Effector memory CD8-positive, alpha-beta T cell (primary cell): ENCODE data around the gene SYT14.
"Not testable (repeated sequence)": the region's sequence is repeated elsewhere in the genome, so short reads cannot be mapped to it uniquely, and the experiment has no call there.

Experiments
- ATAC-seq: fragments of 150-1000 bp; cut with Tn5 transposase; replicated peaks from 2 replicates; pipeline ENCODE4 v1.10.0; 2021; ENCODE audit warnings: mild to moderate bottlenecking, moderate library complexity
- DNase-seq, 3 experiments: peaks; one replicate each; pipeline ENCODE4 v3.0.0; 2021
- H3K27ac Mint-ChIP-seq, 2 donors: one replicate each; pipeline ENCODE4 v1.8.0; 2022; ENCODE audit warnings: mild to moderate bottlenecking in 2 of 2, mixed read lengths in 2 of 2, moderate library complexity in 2 of 2
- H3K27me3 Mint-ChIP-seq, 2 donors: one replicate each; pipeline ENCODE4 v1.8.0; 2022; ENCODE audit warnings: mixed read lengths in 2 of 2
- H3K36me3 Mint-ChIP-seq: one replicate; pipeline ENCODE4 v1.8.0; 2022; ENCODE audit warnings: mild to moderate bottlenecking, moderate library complexity, mixed read lengths; ENCODE audit not compliant: insufficient read depth
- H3K4me1 Mint-ChIP-seq, 2 donors: one replicate each; pipeline ENCODE4 v1.8.0; 2022; ENCODE audit warnings: low read depth in 2 of 2, mixed read lengths in 2 of 2
- H3K4me3 Mint-ChIP-seq, 2 donors: one replicate each; pipeline ENCODE4 v1.8.0; 2022; ENCODE audit warnings: mild to moderate bottlenecking in 2 of 2, mixed read lengths in 2 of 2, moderate library complexity in 2 of 2
- H3K9me3 Mint-ChIP-seq, 2 donors: one replicate each; pipeline ENCODE4 v1.8.0; 2022; ENCODE audit warnings: mixed read lengths in 2 of 2

The SYT14 gene

DNA sequence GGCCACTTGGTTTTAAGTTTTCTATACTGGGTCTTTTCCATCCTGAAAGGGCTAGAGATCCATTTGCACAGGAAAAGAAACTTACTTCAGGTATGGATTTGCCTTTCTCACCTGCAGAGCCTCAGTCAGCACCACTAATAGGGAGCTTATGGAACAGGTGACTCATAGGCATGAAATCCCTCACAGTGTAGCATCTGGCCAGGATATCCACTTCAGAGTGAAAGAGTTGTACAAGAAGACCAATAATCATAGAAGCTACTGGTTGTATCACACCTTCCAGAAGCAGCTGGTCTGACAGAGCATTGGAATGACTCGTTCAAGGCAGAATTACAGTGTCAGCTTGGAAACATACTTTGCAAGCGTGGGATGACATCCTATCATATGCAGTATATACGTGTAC is 26.3 kb upstream of the SYT14 start:
- ATAC-seq (no peak), DNase-seq (no peak)
- H3K4me3 Mint-ChIP-seq, result no peak overlapping the region
- no peaks in the 10 kb centered on the region for H3K9me3 Mint-ChIP-seq
- H3K4me1 Mint-ChIP-seq, result no peaks in the 10 kb centered on the region
- H3K27ac Mint-ChIP-seq, result no peak overlapping the region
- no peaks in the 10 kb centered on the region for H3K36me3 Mint-ChIP-seq
- H3K27me3 Mint-ChIP-seq, result no peaks in the 10 kb centered on the region

DNA sequence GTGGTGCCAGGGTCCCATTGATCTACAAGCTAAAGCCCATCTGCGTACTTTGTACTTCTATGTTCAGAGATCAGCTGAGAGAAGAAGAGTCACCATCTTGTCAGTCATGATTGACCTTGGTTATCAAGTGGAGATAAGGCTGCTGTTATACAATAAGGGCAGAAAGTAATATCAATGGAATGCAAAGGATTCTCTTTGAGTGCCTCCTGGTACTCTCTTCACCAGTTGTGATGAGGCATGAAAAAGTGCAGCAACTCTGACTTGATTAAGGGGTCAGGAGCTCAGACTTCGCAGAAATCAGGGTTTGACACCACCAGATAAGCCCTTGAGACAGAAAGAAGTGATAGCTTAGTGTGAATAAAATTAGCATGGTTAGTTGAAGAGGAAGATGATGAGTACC is 25.7 kb upstream of the SYT14 start:
- Mint-ChIP-seq H3K36me3 (no peaks in the 10 kb centered on the region), H3K27ac (no peak overlapping the region), H3K27me3 (no peaks in the 10 kb centered on the region), H3K9me3 (no peaks in the 10 kb centered on the region), H3K4me3 (no peak overlapping the region), H3K4me1 (no peaks in the 10 kb centered on the region)
- DNase-seq, result no peak
- ATAC-seq, result no peak

DNA sequence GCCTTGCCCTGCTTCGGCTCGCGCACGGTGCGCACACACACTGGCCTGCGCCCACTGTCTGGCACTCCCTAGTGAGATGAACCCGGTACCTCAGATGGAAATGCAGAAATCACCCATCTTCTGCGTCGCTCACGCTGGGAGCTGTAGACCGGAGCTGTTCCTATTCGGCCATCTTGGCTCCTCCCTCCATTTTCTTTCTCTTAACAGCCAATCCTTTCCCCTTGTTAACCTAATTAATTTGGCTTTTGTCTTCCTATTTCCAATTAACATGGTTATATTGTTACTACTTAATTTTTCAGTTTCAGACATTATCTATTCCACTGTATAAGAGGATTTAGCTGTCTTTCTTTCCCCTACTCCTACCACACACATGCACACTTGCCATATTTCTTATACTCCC is 18.4 kb upstream of the SYT14 start:
- H3K4me3 Mint-ChIP-seq, H3K27ac Mint-ChIP-seq, ATAC-seq, H3K9me3 Mint-ChIP-seq, H3K27me3 Mint-ChIP-seq, H3K4me1 Mint-ChIP-seq, DNase-seq, H3K36me3 Mint-ChIP-seq: not testable (repeated sequence)

DNA sequence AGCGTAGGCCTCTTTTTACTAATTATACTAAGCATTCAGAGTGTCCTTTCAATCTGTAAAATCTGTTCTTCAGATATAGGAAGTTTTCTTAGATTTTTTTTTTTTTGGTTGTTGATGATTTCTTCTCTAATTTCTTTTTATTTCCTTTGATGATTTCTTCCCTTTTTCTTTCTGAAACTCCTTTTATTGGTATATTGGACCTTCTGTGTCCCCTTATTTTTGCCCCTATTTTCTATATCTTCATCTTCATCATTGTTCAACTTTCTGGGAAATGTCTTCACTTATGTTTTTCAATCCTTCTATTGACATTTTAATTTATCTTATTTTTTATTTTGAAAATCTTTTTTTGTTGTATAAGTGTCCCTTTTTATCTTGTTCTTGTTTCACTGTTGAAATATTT is 17.2 kb upstream of the SYT14 start:
- DNase-seq (no peak), ATAC-seq (no peak)
- peaks cover 4 to 8% of the 10 kb centered on the region in 2 donors for H3K9me3 Mint-ChIP-seq
- no peak overlapping the region for H3K4me3 Mint-ChIP-seq
- H3K27me3 Mint-ChIP-seq, result peaks cover 14 to 20% of the 10 kb centered on the region in 2 donors
- no peak overlapping the region for H3K27ac Mint-ChIP-seq
- no peaks in the 10 kb centered on the region for H3K36me3 Mint-ChIP-seq
- H3K4me1 Mint-ChIP-seq, result no peaks in the 10 kb centered on the region

DNA sequence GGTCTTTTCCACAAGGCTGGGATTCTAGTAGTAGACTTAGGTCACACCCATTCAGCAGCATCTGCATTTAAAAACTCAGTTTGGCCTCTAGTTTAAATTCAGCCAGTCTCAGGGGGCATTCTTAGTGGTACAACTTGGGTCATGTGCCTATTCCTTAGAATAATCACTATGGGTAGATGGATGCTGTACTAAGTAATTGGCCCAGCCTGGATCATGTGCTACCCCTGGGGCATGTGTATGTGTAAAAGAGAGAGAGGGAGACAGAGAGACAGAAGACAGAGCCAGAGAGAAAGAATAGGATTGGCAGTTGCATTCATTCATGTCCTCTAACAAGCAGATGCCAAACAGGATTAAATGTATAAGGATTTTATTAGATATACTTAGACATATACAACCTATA is 13.6 kb upstream of the SYT14 start:
- no peak overlapping the region for H3K4me3 Mint-ChIP-seq
- no peak for DNase-seq
- no peak for ATAC-seq
- peaks cover 4 to 8% of the 10 kb centered on the region in 2 donors for H3K9me3 Mint-ChIP-seq
- H3K4me1 Mint-ChIP-seq, result no peaks in the 10 kb centered on the region
- peaks cover 3% of the 10 kb centered on the region for H3K36me3 Mint-ChIP-seq
- H3K27ac Mint-ChIP-seq, result no peak overlapping the region
- H3K27me3 Mint-ChIP-seq, result peaks cover 25 to 33% of the 10 kb centered on the region in 2 donors

DNA sequence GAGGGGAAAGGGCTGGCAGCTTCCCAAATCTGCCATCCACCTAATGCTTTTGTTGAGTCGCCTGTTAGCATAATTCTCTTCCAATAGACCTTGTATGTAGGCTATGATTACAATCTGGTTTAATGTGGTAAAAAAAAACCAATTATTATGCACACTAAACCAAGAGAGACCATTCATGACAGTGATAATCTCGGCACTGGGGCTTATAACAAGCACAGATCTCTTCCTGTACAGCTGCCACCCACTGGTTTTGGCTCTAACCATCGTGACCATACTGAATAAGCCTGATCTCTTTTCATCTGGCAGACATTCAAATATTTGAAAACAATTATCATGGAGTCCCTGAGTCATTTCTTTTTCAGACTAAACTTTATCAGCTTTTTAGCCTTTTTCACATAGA is 12.0 kb upstream of the SYT14 start:
- no peak overlapping the region for H3K4me3 Mint-ChIP-seq
- ATAC-seq, result no peak
- H3K9me3 Mint-ChIP-seq, result no peaks in the 10 kb centered on the region
- peaks cover 3% of the 10 kb centered on the region for H3K36me3 Mint-ChIP-seq
- H3K27ac Mint-ChIP-seq, result no peak overlapping the region
- no peak for DNase-seq
- no peaks in the 10 kb centered on the region for H3K4me1 Mint-ChIP-seq
- H3K27me3 Mint-ChIP-seq, result peaks cover 20 to 28% of the 10 kb centered on the region in 2 donors

DNA sequence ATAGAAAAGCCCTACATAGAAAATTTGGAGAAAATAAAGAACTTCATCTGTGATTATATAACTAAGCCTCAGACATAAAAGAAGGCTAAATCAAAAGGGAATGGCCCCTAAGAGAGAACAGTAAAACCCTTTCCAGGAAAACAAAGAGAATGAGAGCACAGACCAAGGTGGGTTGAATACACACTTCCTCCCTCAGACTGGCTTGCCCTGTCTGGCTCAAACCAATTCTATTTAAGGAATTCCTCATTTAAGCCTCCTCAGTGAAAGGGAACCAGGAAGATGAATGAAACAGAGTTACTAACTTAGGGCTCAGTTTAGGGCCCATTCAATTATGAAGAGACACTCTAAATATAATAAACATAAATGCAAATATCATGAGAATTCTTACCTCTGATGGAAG is 10.6 kb upstream of the SYT14 start:
- no peak for DNase-seq
- H3K27me3 Mint-ChIP-seq, result peaks cover 31 to 38% of the 10 kb centered on the region in 2 donors
- H3K9me3 Mint-ChIP-seq, result no peaks in the 10 kb centered on the region
- no peak overlapping the region for H3K4me3 Mint-ChIP-seq
- H3K4me1 Mint-ChIP-seq, result no peaks in the 10 kb centered on the region
- peaks cover 3% of the 10 kb centered on the region for H3K36me3 Mint-ChIP-seq
- no peak for ATAC-seq
- no peak overlapping the region for H3K27ac Mint-ChIP-seq

DNA sequence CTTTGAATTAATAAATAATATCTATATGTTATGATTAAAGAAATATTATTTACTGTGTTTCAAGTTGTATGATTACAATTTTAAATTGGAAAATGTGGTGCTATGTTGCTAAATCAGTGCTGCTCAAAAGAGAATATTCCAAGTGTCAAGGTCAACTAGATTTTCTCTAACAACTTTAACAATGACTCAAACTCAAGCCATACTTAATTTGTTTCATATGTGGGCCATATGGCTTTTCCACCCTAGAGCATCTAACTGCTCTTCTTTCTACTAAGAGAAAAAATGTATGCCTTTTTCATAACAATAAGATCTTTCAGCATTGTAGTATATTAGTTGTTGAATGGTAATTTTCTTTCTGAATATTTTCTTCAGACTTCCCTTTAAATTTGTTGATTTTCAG is 8.3 kb upstream of the SYT14 start:
- H3K4me3 Mint-ChIP-seq, result no peak overlapping the region

DNA sequence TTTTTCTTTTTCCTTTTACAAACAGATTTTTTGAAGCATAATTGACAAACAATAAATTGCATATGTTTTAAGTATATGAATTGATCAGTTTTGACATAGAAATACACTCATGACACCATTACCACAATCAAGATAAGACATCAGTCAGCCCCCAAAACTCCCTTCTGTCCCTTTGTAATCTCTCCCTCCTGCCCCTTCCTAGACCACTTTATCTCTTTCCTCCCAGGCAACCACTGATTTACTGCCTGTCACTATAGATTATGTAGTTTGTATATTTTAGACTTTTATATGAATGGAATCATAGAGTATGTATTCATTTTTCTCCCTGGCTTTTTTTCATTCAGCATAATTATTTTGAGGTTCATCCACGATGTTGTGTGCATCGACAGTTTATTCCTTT is 6.9 kb upstream of the SYT14 start:
- Mint-ChIP-seq H3K4me1 (no peaks in the 10 kb centered on the region), H3K27me3 (peaks cover 37 to 45% of the 10 kb centered on the region in 2 donors), H3K27ac (no peak overlapping the region), H3K36me3 (peaks cover 3% of the 10 kb centered on the region), H3K4me3 (no peak overlapping the region), H3K9me3 (no peaks in the 10 kb centered on the region)
- ATAC-seq (no peak), DNase-seq (no peak)

More for the DNA sequence above, 8.3 kb upstream of the SYT14 start:
- Mint-ChIP-seq H3K27me3 (peaks cover 45 to 50% of the 10 kb centered on the region in 2 donors), H3K27ac (no peak overlapping the region), H3K4me1 (no peaks in the 10 kb centered on the region), H3K9me3 (no peaks in the 10 kb centered on the region), H3K36me3 (peaks cover 3% of the 10 kb centered on the region)
- ATAC-seq, result no peak
- DNase-seq, result no peak

DNA sequence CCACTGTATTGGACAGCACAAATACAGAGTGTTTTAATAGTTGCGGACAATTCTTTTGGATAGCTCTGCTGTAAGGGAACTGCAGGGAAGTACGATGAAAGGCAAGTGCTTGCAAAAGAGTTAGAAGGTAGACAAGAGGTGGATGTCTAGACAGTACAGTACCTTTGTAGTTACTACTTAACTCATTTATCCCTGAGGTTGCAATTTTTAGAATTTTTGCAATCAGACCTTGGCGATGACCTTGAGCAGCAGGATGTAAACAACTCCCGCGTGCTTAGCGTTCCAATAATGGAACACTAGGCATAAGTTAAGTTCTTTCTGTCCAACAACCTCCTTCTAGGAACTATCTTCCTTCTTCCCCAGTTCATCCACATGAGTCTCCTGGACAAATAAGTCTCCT is 1.9 kb upstream of the SYT14 start:
- Mint-ChIP-seq H3K9me3 (no peaks in the 10 kb centered on the region), H3K27me3 (peaks cover 64 to 75% of the 10 kb centered on the region in 2 donors), H3K4me1 (peaks cover 4 to 5% of the 10 kb centered on the region in 2 donors), H3K27ac (no peak overlapping the region), H3K4me3 (no peak overlapping the region), H3K36me3 (no peaks in the 10 kb centered on the region)
- DNase-seq (no peak), ATAC-seq (no peak)

DNA sequence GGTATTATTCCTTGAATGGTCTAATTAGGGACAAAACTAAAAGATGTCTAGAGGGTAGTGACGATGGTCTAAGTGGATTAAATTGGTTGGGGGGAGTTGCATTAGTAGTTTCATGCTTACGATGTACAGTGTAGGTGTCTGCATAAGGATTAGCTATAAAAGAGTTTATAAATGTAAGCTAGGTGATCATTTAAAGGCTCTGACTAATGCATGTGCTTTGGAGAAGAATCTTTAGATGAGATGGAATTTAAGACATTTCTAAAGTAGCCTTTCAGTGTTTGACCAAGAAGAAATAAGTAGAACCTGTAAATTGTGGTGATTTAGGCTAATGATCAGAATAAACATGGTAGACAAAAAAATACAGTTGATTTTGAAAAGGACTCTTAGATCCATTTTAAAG is 7.4 kb downstream of the SYT14 start:
- H3K27ac Mint-ChIP-seq, result no peak overlapping the region
- H3K27me3 Mint-ChIP-seq, result peaks cover 20 to 26% of the 10 kb centered on the region in 2 donors
- no peaks in the 10 kb centered on the region for H3K9me3 Mint-ChIP-seq
- no peaks in the 10 kb centered on the region for H3K4me1 Mint-ChIP-seq
- ATAC-seq (no peak), DNase-seq (no peak)
- no peak overlapping the region for H3K4me3 Mint-ChIP-seq
- H3K36me3 Mint-ChIP-seq, result no peaks in the 10 kb centered on the region

DNA sequence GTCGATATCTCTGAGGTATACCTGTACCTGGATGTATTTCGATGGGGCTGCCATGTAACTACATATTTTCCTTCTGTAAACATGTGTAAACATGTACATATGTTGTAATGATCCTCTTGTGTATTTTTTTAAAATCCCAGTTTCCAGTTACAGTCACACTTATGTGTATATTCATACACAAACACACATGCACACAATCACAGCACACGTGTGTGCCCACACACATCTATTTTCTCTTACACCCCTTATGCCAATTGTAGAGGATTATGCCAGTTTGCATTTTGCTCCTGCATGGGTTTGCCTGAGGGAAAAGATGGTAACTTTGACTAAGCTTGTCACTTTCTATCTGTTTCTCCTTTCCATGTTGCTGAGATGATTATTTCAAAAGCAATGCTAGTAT is 10.1 kb downstream of the SYT14 start:
- peaks cover 0 to 7% of the 10 kb centered on the region in 2 donors for H3K27me3 Mint-ChIP-seq
- H3K9me3 Mint-ChIP-seq, result no peaks in the 10 kb centered on the region
- DNase-seq, result no peak
- no peak for ATAC-seq
- no peak overlapping the region for H3K27ac Mint-ChIP-seq
- no peaks in the 10 kb centered on the region for H3K4me1 Mint-ChIP-seq
- no peak overlapping the region for H3K4me3 Mint-ChIP-seq
- H3K36me3 Mint-ChIP-seq, result no peaks in the 10 kb centered on the region

DNA sequence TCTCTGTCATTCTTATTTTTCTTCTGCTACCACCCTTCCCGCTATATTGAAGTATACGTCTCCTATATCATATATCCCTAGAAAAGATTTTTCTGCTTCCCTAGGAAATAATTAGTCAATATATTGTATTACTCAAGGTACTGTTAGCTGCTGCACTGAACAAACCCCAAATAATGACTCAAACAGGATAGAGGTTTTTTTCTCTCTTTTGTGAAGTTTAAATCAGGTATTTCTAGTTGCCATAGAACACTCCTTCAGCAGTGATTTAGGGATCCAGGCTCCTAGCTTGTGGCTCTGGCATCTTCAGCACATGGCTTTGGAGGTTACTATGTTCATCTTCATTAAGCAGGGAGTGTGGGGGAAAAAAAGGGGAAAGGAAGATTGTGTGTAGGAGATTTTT is 18.1 kb downstream of the SYT14 start:
- ATAC-seq (no peak), DNase-seq (no peak)
- H3K9me3 Mint-ChIP-seq, result no peaks in the 10 kb centered on the region
- no peaks in the 10 kb centered on the region for H3K36me3 Mint-ChIP-seq
- no peak overlapping the region for H3K27ac Mint-ChIP-seq
- H3K27me3 Mint-ChIP-seq, result peaks cover 12 to 37% of the 10 kb centered on the region in 2 donors
- H3K4me1 Mint-ChIP-seq, result no peaks in the 10 kb centered on the region
- no peak overlapping the region for H3K4me3 Mint-ChIP-seq

DNA sequence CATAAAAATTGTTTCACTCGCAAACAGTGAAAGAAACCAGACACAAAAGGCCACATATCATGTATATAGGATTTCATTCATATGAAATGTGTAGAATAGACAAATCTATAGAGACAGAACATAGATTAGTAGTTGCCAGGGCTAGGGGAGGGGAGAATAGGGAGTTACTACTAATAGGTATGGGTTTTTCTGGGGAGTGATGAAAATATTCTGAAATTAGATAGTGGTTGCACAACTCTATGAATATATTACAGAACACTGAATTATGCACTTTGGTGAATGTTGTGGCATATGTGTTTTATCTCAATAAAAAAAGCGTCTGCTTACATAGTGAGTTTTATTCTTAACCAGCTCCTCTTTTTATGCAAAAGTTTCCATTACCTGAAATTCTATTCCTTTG is 21.6 kb downstream of the SYT14 start:
- no peak overlapping the region for H3K4me3 Mint-ChIP-seq
- H3K4me1 Mint-ChIP-seq, result no peaks in the 10 kb centered on the region
- no peak overlapping the region for H3K27ac Mint-ChIP-seq
- DNase-seq (no peak), ATAC-seq (no peak)
- no peaks in the 10 kb centered on the region for H3K9me3 Mint-ChIP-seq
- no peaks in the 10 kb centered on the region for H3K36me3 Mint-ChIP-seq
- peaks cover 22 to 40% of the 10 kb centered on the region in 2 donors for H3K27me3 Mint-ChIP-seq

DNA sequence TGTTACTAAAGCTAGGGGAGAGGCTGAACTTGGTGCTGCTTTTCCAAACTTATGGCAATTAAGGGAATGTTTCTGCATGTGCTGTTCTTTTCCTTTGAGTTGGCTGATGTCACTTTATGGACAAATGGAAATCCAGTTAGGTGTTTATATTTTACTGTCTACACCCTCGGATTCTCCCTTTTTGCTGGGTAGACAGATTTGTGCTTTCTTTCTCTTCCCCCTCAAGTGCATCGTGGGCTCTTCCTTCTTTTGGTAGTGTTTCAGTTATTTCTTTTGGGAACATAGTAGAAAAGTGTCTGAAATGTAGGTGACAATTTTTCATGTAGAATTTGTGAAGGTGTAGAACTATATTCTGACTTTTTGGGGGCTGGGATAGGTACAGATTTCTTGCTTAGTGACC is 22.9 kb downstream of the SYT14 start:
- peaks cover 11 to 32% of the 10 kb centered on the region in 2 donors for H3K27me3 Mint-ChIP-seq
- H3K4me1 Mint-ChIP-seq, result no peaks in the 10 kb centered on the region
- H3K36me3 Mint-ChIP-seq, result no peaks in the 10 kb centered on the region

More for the DNA sequence above, 22.9 kb downstream of the SYT14 start:
- Mint-ChIP-seq H3K27ac (no peak overlapping the region), H3K4me3 (no peak overlapping the region), H3K9me3 (no peaks in the 10 kb centered on the region)
- ATAC-seq, result no peak
- no peak for DNase-seq
